Measurements from ENCODE around the gene PRSS33.

- TF ChIP-seq POLR2A (IDR thresholded peaks at IDR 0.05; ENCODE audit: low read length) (no peak), EP300 (IDR thresholded peaks at IDR 0.05) (no peak), MAX (IDR thresholded peaks at IDR 0.05) (no peak), FOSL2 (IDR thresholded peaks at IDR 0.05) (no peak), FOSL2 (CRISPR knock-in tag; IDR thresholded peaks at IDR 0.05) (no peak), POLR2AphosphoS2 (conservative IDR thresholded peaks at IDR 0.05; ENCODE audit: low read length) (no peak), RNF2 (IDR thresholded peaks at IDR 0.05; ENCODE audit: borderline replicate concordance, low read depth) (no peak), EHMT2 (IDR thresholded peaks at IDR 0.05; ENCODE audit: low read depth) (no peak), CHD4 (IDR thresholded peaks at IDR 0.05; ENCODE audit: borderline replicate concordance) (no peak), HDAC2 (IDR thresholded peaks at IDR 0.05) (no peak), BHLHE40 (IDR thresholded peaks at IDR 0.05; ENCODE audit: low read depth, low read length) (no peak), CBX2 (IDR thresholded peaks at IDR 0.05; ENCODE audit: borderline replicate concordance, low read depth) (no peak)
- TF ChIP-seq, protein P1, sequence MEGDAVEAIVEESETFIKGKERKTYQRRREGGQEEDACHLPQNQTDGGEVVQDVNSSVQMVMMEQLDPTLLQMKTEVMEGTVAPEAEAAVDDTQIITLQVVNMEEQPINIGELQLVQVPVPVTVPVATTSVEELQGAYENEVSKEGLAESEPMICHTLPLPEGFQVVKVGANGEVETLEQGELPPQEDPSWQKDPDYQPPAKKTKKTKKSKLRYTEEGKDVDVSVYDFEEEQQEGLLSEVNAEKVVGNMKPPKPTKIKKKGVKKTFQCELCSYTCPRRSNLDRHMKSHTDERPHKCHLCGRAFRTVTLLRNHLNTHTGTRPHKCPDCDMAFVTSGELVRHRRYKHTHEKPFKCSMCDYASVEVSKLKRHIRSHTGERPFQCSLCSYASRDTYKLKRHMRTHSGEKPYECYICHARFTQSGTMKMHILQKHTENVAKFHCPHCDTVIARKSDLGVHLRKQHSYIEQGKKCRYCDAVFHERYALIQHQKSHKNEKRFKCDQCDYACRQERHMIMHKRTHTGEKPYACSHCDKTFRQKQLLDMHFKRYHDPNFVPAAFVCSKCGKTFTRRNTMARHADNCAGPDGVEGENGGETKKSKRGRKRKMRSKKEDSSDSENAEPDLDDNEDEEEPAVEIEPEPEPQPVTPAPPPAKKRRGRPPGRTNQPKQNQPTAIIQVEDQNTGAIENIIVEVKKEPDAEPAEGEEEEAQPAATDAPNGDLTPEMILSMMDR (IDR thresholded peaks at IDR 0.05): no peak
- TF ChIP-seq, protein P2, sequence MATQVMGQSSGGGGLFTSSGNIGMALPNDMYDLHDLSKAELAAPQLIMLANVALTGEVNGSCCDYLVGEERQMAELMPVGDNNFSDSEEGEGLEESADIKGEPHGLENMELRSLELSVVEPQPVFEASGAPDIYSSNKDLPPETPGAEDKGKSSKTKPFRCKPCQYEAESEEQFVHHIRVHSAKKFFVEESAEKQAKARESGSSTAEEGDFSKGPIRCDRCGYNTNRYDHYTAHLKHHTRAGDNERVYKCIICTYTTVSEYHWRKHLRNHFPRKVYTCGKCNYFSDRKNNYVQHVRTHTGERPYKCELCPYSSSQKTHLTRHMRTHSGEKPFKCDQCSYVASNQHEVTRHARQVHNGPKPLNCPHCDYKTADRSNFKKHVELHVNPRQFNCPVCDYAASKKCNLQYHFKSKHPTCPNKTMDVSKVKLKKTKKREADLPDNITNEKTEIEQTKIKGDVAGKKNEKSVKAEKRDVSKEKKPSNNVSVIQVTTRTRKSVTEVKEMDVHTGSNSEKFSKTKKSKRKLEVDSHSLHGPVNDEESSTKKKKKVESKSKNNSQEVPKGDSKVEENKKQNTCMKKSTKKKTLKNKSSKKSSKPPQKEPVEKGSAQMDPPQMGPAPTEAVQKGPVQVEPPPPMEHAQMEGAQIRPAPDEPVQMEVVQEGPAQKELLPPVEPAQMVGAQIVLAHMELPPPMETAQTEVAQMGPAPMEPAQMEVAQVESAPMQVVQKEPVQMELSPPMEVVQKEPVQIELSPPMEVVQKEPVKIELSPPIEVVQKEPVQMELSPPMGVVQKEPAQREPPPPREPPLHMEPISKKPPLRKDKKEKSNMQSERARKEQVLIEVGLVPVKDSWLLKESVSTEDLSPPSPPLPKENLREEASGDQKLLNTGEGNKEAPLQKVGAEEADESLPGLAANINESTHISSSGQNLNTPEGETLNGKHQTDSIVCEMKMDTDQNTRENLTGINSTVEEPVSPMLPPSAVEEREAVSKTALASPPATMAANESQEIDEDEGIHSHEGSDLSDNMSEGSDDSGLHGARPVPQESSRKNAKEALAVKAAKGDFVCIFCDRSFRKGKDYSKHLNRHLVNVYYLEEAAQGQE (IDR thresholded peaks at IDR 0.05): no peak
- TF ChIP-seq, protein P3, sequence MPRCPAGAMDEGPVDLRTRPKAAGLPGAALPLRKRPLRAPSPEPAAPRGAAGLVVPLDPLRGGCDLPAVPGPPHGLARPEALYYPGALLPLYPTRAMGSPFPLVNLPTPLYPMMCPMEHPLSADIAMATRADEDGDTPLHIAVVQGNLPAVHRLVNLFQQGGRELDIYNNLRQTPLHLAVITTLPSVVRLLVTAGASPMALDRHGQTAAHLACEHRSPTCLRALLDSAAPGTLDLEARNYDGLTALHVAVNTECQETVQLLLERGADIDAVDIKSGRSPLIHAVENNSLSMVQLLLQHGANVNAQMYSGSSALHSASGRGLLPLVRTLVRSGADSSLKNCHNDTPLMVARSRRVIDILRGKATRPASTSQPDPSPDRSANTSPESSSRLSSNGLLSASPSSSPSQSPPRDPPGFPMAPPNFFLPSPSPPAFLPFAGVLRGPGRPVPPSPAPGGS (IDR thresholded peaks at IDR 0.05): no peak
Measured at GRCh38 chr16:2830355-2830695, 43.0 kb upstream of the PRSS33 start.
